ENCODE results near the gene DEK.

GRCh38 chr6:18186033-18186432, 78.3 kb downstream of the DEK start:
- TF ChIP-seq, protein P1, sequence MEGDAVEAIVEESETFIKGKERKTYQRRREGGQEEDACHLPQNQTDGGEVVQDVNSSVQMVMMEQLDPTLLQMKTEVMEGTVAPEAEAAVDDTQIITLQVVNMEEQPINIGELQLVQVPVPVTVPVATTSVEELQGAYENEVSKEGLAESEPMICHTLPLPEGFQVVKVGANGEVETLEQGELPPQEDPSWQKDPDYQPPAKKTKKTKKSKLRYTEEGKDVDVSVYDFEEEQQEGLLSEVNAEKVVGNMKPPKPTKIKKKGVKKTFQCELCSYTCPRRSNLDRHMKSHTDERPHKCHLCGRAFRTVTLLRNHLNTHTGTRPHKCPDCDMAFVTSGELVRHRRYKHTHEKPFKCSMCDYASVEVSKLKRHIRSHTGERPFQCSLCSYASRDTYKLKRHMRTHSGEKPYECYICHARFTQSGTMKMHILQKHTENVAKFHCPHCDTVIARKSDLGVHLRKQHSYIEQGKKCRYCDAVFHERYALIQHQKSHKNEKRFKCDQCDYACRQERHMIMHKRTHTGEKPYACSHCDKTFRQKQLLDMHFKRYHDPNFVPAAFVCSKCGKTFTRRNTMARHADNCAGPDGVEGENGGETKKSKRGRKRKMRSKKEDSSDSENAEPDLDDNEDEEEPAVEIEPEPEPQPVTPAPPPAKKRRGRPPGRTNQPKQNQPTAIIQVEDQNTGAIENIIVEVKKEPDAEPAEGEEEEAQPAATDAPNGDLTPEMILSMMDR (IDR thresholded peaks at IDR 0.05) = no peak
- TF ChIP-seq POLR2A (IDR thresholded peaks at IDR 0.05) = no peak
